Calu3 (cell line): Measurements from ENCODE around the gene RBM38. TPM values are rescaled to one million over a fixed set of nuclear protein-coding genes. Genes with fewer than 3 reads are reported as not detected.

Source experiments
- BruUV-seq: library from RNA; stranded (reverse); fragments of 400-500 nt; replicated peaks from 2 replicates; lab custom pipeline; 2021; lab: Mats Ljungman, UMichigan
- CTCF ChIA-PET: fragments of 300-600 bp; sonication (Branson Sonifier 250); formaldehyde crosslinking; loops from one replicate; lab custom pipeline; 2022; ENCODE audit warnings: antibody characterized with exemption; lab: Charles Lee
- DNase-seq: peaks from one replicate; pipeline ENCODE4 v3.0.0; 2022
- H3K27ac Mint-ChIP-seq: one replicate; pipeline ENCODE4 v1.8.0; 2022; ENCODE audit warnings: mixed read lengths; ENCODE audit not compliant: unreplicated experiment
- H3K27me3 Mint-ChIP-seq: one replicate; pipeline ENCODE4 v1.8.0; 2022; ENCODE audit warnings: mixed read lengths; ENCODE audit not compliant: unreplicated experiment
- H3K36me3 Mint-ChIP-seq: one replicate; pipeline ENCODE4 v1.8.0; 2022; ENCODE audit warnings: mild to moderate bottlenecking, moderate library complexity, mixed read lengths; ENCODE audit not compliant: insufficient read depth, unreplicated experiment
- H3K4me1 Mint-ChIP-seq: one replicate; pipeline ENCODE4 v1.8.0; 2022; ENCODE audit warnings: mild to moderate bottlenecking, low read depth, mixed read lengths; ENCODE audit not compliant: unreplicated experiment
- H3K4me3 Mint-ChIP-seq: one replicate; pipeline ENCODE4 v1.8.0; 2022; ENCODE audit warnings: mild to moderate bottlenecking, low read depth, moderate library complexity, mixed read lengths; ENCODE audit not compliant: unreplicated experiment
- H3K9me3 Mint-ChIP-seq: one replicate; pipeline ENCODE4 v1.8.0; 2022; ENCODE audit warnings: low read depth, mixed read lengths; ENCODE audit not compliant: unreplicated experiment
- CTCF ChIP-seq: fragments of 200-600 bp; IDR thresholded peaks from one replicate; pipeline ENCODE4 v1.8.0; 2022; ENCODE audit warnings: antibody characterized with exemption; ENCODE audit not compliant: unreplicated experiment
- intact Hi-C: fragments of 100-400 bp; cut with micrococcal nuclease; formaldehyde crosslinking; loops from one replicate; pipeline ENCODE4 v1.10.0; 2022; ENCODE audit not compliant: unreplicated experiment
- total RNA-seq: library from RNA; stranded (reverse); gene quantifications from 2 replicates; pipeline ENCODE4 v1.2.3, GENCODE V29; 2022

Gene RBM38
- total RNA-seq, 1 experiment from 2014 or later = 29.5 TPM

- DNase-seq = no peak
- BruUV-seq = no TSS peak
- intact Hi-C loops = no loop called here
- Mint-ChIP-seq H3K4me3 (no peak overlapping the region), H3K27me3 (peaks cover 95% of the 10 kb centered on the region), H3K9me3 (no peaks in the 10 kb centered on the region), H3K27ac (no peak overlapping the region), H3K4me1 (no peaks in the 10 kb centered on the region), H3K36me3 (no peaks in the 10 kb centered on the region)
- CTCF ChIA-PET = no interaction called here
- TF ChIP-seq CTCF = no peak
Measured at GRCh38 chr20:57457243-57458095, 66.3 kb downstream of the RBM38 start.

DNA sequence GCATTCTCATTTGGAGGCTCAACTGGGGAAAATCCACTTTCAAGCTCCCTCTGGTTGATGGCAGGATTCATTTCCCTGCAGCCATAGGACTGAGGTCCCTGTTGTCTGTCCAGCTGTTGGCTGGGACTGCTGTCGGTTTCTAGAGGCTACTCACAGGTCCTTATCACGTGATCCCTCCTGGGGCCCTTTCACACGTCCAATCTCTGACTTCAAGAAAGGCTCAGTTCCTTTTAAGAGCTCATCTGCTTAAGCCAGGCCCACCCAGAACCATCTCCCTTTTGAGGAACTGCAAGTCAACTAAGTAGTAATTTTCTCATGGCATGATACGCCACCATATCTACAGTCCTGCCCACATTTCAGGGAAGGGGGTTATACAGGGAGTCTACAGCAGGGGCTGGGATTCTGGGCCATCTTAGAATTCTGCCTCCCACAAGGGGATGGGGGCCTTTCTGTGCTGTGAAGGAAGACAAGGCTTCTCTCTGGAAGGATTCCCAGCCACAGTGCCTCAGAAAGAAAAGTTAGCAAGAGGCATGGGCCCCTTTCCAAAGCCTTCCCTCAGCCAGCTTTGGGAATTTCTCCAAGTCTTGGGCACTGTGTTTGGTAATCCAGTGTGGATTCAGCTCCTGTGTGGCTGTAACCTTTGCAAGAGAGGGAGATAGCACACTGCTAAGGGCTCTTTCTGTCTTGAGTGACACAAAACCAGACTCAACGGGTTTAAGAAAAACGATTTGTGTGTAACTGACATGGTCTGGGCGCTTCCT lies 67.4 kb downstream of the RBM38 start:
- no TSS peak for BruUV-seq
- no peak for DNase-seq
- Mint-ChIP-seq H3K27ac (no peak overlapping the region), H3K4me3 (no peak overlapping the region), H3K4me1 (no peaks in the 10 kb centered on the region), H3K9me3 (no peaks in the 10 kb centered on the region), H3K27me3 (peaks cover 95% of the 10 kb centered on the region), H3K36me3 (no peaks in the 10 kb centered on the region)
- intact Hi-C loops = no loop called here
- CTCF ChIA-PET = no interaction called here
- no peak for TF ChIP-seq CTCF

Other genes with a start within 250 kb of the RBM38 start
- gene BMP7, start 124.8 kb upstream of the RBM38 start, total RNA-seq = not detected in 2 replicates
- not detected in 2 replicates for gene SPO11, start 61.6 kb upstream of the RBM38 start, total RNA-seq
- 59.5 and 64.1 TPM in 2 replicates for gene RAE1, start 40.1 kb upstream of the RBM38 start, total RNA-seq
- not detected in 2 replicates for gene CTCFL, start 133.7 kb downstream of the RBM38 start, total RNA-seq
- 0.12 and 0.19 TPM in 2 replicates for gene PCK1, start 169.7 kb downstream of the RBM38 start, total RNA-seq
- gene ZBP1, start 229.0 kb downstream of the RBM38 start, total RNA-seq = 2.9 and 12.5 TPM in 2 replicates